ENCODE results near the gene TMEM243. TPM values are rescaled to one million over a fixed set of nuclear protein-coding genes. Genes with fewer than 3 reads are reported as not detected.
"Not testable (repeated sequence)": the region's sequence is repeated elsewhere in the genome, so short reads cannot be mapped to it uniquely, and the experiment has no call there.

TMEM243 gene
- total RNA-seq, 4 donors from 2014 or later: 122 to 142 (median 133) TPM

- no peak for DNase-seq
- intact Hi-C loops (cut with DNase I): no loop called here
- no peaks in the 10 kb centered on the region for H3K27me3 ChIP-seq
- 70 to 71% methylated on average over 3 of the region's 3 CpGs for WGBS, 2 donors
- no peaks in the 10 kb centered on the region for H3K9me3 ChIP-seq
- peaks cover 20 to 33% of the 10 kb centered on the region in 2 donors for H3K4me1 ChIP-seq
- no peaks in the 10 kb centered on the region for H3K36me3 ChIP-seq
- H3K27ac ChIP-seq: no peak overlapping the region
- H3K4me3 ChIP-seq (replicated peaks in 1 of 3): no peak overlapping the region
- TF ChIP-seq CTCF (IDR thresholded peaks at IDR 0.05) (no peak), POLR2A (IDR thresholded peaks at IDR 0.05) (no peak)
These were observed 14.6 kb downstream of the TMEM243 start for GRCh38 chr7:87204933-87205332.

GRCh38 chr7:87203929-87204328 is 15.6 kb downstream of the TMEM243 start:
- H3K9me3 ChIP-seq; H3K36me3 ChIP-seq; DNase-seq; H3K27me3 ChIP-seq; H3K27ac ChIP-seq; H3K4me3 ChIP-seq (replicated peaks in 1 of 3); intact Hi-C loops (cut with DNase I): not testable (repeated sequence)
- peaks cover 29 to 43% of the 10 kb centered on the region in 2 donors for H3K4me1 ChIP-seq
- 88 to 90% methylated on average over 4 of the region's 4 CpGs for WGBS, 2 donors

- Histone ChIP-seq H3K27me3 (no peaks in the 10 kb centered on the region), H3K4me3 (replicated peaks in 1 of 3) (no peak overlapping the region), H3K4me1 (peaks cover 37 to 47% of the 10 kb centered on the region in 2 donors), H3K27ac (no peak overlapping the region), H3K9me3 (no peaks in the 10 kb centered on the region), H3K36me3 (peaks cover 0 to 3% of the 10 kb centered on the region in 2 donors)
- DNase-seq: no peak
- 96 to 97% methylated on average over 2 of the region's 2 CpGs for WGBS, 2 donors
- TF ChIP-seq CTCF (IDR thresholded peaks at IDR 0.05) (no peak), POLR2A (IDR thresholded peaks at IDR 0.05) (no peak)
- intact Hi-C loops (cut with DNase I): no loop called here
These were observed 16.8 kb downstream of the TMEM243 start for GRCh38 chr7:87202705-87203104.

DNA sequence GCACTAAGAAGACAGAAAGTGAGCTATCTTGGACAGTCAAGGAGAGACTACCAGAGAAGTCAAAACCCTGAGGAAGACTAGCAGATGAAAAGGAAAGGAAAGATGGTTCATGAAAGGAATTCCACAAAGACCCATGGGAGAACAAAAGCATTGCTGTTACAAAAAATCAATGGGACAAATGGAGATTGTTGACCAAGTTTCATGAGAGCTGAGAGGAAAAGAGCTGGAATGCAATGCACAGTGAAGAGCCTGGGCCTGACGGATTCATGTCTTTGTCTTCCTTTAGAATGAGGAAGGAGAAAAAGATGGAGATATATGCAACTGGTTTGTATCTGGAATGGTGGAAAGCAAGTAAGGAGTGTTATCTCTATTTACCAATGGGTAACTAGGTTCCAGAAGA is 17.3 kb downstream of the TMEM243 start:
- DNase-seq: no peak
- intact Hi-C loops (cut with DNase I): no loop called here
- Histone ChIP-seq H3K27me3 (no peaks in the 10 kb centered on the region), H3K9me3 (no peaks in the 10 kb centered on the region), H3K4me3 (replicated peaks in 1 of 3) (no peak overlapping the region), H3K36me3 (peaks cover 1 to 4% of the 10 kb centered on the region in 2 donors), H3K4me1 (peaks cover 37 to 47% of the 10 kb centered on the region in 2 donors), H3K27ac (no peak overlapping the region)
- WGBS, 2 donors: 88 to 98% methylated on average over 1 of the region's 1 CpG
- TF ChIP-seq POLR2A (IDR thresholded peaks at IDR 0.05) (no peak), CTCF (IDR thresholded peaks at IDR 0.05) (no peak)

GRCh38 chr7:87199700-87200450 is 19.7 kb downstream of the TMEM243 start:
- WGBS, 2 donors: 76 to 83% methylated on average over 6 of the region's 6 CpGs
- H3K4me1 ChIP-seq: peaks cover 37 to 47% of the 10 kb centered on the region in 2 donors
- intact Hi-C loops (cut with DNase I): no loop called here
- H3K9me3 ChIP-seq: no peaks in the 10 kb centered on the region
- peak overlapping the region in 2 of 3 donors; percentile 9 to 59 for H3K27ac ChIP-seq
- H3K36me3 ChIP-seq: peaks cover 23 to 27% of the 10 kb centered on the region in 2 donors
- DNase-seq: no peak
- TF ChIP-seq POLR2A (IDR thresholded peaks at IDR 0.05) (no peak), CTCF (IDR thresholded peaks at IDR 0.05) (no peak)
- H3K27me3 ChIP-seq: no peaks in the 10 kb centered on the region
- no peak overlapping the region for H3K4me3 ChIP-seq (replicated peaks in 1 of 3)

Data from thyroid gland (tissue), 4 donors.